Measurements from ENCODE around the gene WFDC9.
"Not testable (repeated sequence)": the region's sequence is repeated elsewhere in the genome, so short reads cannot be mapped to it uniquely, and the experiment has no call there.

GRCh38 chr20:45651726-45652125 lies 20.6 kb upstream of the WFDC9 start:
- TF ChIP-seq CTCF (tag by site-specific recombination; IDR thresholded peaks at IDR 0.05); ZNF362 (tag by site-specific recombination; IDR thresholded peaks at IDR 0.05); GLI4 (tag by site-specific recombination; IDR thresholded peaks at IDR 0.05); ZNF416 (tag by site-specific recombination; IDR thresholded peaks at IDR 0.05); ZNF274 (IDR thresholded peaks at IDR 0.05; ENCODE audit: low read length); ZNF274 (tag by site-specific recombination; IDR thresholded peaks at IDR 0.05; ENCODE audit: borderline replicate concordance): not testable (repeated sequence)
